GM10248 (cell line): Measurements from ENCODE around the gene FKBP5.

Experiments used
- CTCF ChIA-PET: fragments of 300-600 bp; sonication (Branson Sonifier 250); formaldehyde crosslinking; extraction: SDS; loops from one replicate; lab custom pipeline; 2021; ENCODE audit warnings: antibody characterized with exemption; lab: Yijun Ruan, JAX
- POLR2A ChIA-PET: fragments of 350-650 bp; sonication (Branson Sonifier 250); formaldehyde crosslinking; extraction: SDS; loops from one replicate; lab custom pipeline; 2020; ENCODE audit warnings: antibody characterized with exemption; lab: Yijun Ruan, JAX
- DNase-seq: peaks from one replicate; pipeline ENCODE4 v3.0.0; 2012; ENCODE audit errors: extremely low spot score
- CTCF ChIP-seq: IDR thresholded peaks from 2 replicates; pipeline ENCODE4 v1.5.1; 2012; ENCODE audit warnings: mild to moderate bottlenecking, low read depth; ENCODE audit errors: extremely low read depth, missing control alignments, control extremely low read depth

Gene FKBP5

GRCh38 chr6:35532126-35532525 lies 156.6 kb downstream of the FKBP5 start:
- ChIA-PET CTCF (interaction anchor here (0.7 to 6.5 kb wide), 6 partner anchors 11 to 563 kb away, joined by 3 to 49 read pairs (median 4); partner anchors contain the start of gene ARMC12), POLR2A (no interaction called here)
- TF ChIP-seq CTCF = no peak
- DNase-seq = no peak

GRCh38 chr6:35524380-35525020 lies 164.2 kb downstream of the FKBP5 start:
- DNase-seq = no peak
- ChIA-PET POLR2A (no interaction called here), CTCF (interaction anchor here (1.1 to 6.6 kb wide), 12 partner anchors 9 to 502 kb away, joined by 3 to 88 read pairs (median 5); partner anchors contain the start of gene ARMC12)
- no peak for TF ChIP-seq CTCF
